Measurements from ENCODE around the gene ANXA2.

The ANXA2 gene

GRCh38 chr15:60370105-60370868 is 27.5 kb downstream of the ANXA2 start:
- TF ChIP-seq CTCF (IDR thresholded peaks at IDR 0.05), result no peak

- TF ChIP-seq CTCF (IDR thresholded peaks at IDR 0.05), result no peak
These were observed 28.1 kb downstream of the ANXA2 start for GRCh38 chr15:60369696-60370095.

GRCh38 chr15:60364612-60364924 is 33.2 kb downstream of the ANXA2 start:
- TF ChIP-seq CTCF (IDR thresholded peaks at IDR 0.05), result no peak

GRCh38 chr15:60363903-60364611 is 33.7 kb downstream of the ANXA2 start:
- TF ChIP-seq CTCF (IDR thresholded peaks at IDR 0.05), result no peak

DNA sequence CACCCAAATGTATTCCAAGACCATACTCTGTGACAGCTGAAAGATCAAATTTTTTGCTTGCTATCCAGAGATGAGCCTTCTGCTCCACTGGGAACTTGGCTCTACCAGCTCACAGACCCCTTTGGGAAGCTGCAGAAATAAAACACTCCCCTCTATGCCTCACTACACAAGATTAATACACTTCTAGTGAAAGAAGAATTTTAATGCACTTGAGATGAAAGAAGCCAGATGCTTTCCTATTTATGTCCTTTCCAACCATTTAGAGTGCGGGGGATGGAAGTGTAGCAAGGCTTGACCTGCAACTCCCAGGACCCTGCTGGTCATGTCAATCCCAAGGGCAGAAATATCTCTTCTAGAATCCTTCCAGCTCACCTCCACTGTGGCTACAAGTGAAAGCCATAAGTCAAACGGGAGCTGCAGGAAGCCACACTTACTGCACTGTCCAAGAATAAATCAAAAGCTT is 34.7 kb downstream of the ANXA2 start:
- no peak for TF ChIP-seq CTCF (IDR thresholded peaks at IDR 0.05)

- TF ChIP-seq CTCF (IDR thresholded peaks at IDR 0.05), result no peak
These were observed 35.3 kb downstream of the ANXA2 start for GRCh38 chr15:60362321-60363086.

GRCh38 chr15:60359738-60360137 is 38.0 kb downstream of the ANXA2 start:
- TF ChIP-seq CTCF (IDR thresholded peaks at IDR 0.05), result peak; percentile 85
